HG03060 (cell line): Measurements from ENCODE around the gene OCA2.

ENCODE experiments used
- ATAC-seq: cut with Tn5 transposase; IDR thresholded peaks from one replicate; pipeline ENCODE4 v1.9.1; 2021; ENCODE audit warnings: low read depth, moderate number of reproducible peaks; ENCODE audit not compliant: unreplicated experiment

Gene OCA2

GRCh38 chr15:27894645-27895044 is 204.5 kb downstream of the OCA2 start:
- ATAC-seq = no peak

- no peak for ATAC-seq
These were observed 209.9 kb downstream of the OCA2 start for GRCh38 chr15:27889258-27889657.

- no peak for ATAC-seq
These were observed 213.9 kb downstream of the OCA2 start for GRCh38 chr15:27885201-27885600.

GRCh38 chr15:27884726-27885125 is 214.4 kb downstream of the OCA2 start:
- ATAC-seq = no peak

GRCh38 chr15:27878841-27879240 is 220.3 kb downstream of the OCA2 start:
- no peak for ATAC-seq

DNA sequence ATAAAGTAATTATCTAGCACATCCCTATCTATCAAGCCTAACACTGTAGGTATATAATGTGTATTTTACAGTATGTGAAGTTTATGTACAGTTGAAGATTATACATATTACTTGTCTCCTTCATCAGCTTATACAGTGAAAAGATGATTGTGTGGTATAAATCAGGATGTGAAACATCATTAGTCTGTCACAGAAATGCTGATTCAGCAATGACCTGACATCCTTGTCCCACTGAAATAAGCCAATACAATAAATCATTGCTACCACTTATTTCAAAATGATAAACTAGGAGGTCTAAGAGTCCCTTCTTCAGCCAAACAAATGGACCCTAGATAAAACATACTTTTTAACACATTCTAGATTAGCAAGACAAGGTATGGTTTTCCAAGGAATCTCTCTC is 225.3 kb downstream of the OCA2 start:
- no peak for ATAC-seq

DNA sequence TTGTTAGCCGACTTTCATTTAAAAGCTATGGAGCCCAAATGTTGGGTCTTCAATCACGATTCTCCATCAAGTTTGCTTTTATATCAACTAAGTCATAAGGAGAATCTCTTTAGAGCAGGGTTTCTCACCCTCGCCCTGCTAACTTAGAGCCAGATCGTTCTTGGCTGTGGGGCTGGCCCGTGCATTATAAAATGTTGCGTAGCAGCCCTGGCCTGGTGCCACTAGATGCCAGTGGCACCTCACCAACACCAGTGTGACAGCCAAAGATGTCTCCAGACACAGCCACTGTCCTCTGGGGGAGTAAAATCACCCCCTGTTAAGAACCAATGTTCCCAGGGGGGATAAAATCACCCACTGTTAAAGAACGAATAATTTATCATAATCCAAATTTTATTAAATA is 226.1 kb downstream of the OCA2 start:
- no peak for ATAC-seq

DNA sequence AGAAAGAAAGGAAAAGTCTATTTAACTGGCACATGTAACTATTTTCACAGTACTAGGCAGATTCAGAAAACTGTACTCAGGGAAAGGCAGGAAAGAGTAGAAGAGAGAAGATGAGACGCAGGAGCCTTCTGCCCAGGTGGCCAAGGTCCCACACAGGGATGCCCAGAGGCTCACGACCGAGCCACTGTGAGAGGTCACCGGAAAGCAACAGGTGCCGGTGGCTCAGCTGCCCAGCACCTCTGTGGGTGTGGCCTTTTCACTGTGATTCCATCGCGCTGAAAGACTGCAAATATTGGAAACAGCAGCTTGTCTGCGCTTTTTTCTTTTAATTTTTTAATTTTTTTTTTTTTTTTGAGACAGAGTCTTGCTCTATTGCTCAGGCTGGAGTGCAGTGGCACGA is 226.8 kb downstream of the OCA2 start:
- ATAC-seq = no peak

GRCh38 chr15:27871902-27872260 is 227.2 kb downstream of the OCA2 start:
- ATAC-seq = no peak

- ATAC-seq = no peak
These were observed 227.8 kb downstream of the OCA2 start for GRCh38 chr15:27871078-27871901.

GRCh38 chr15:27870320-27870719 is 228.8 kb downstream of the OCA2 start:
- ATAC-seq = no peak

GRCh38 chr15:27869697-27870281 is 229.3 kb downstream of the OCA2 start:
- no peak for ATAC-seq

GRCh38 chr15:27868828-27869404 is 230.2 kb downstream of the OCA2 start:
- no peak for ATAC-seq

- no peak for ATAC-seq
These were observed 231.3 kb downstream of the OCA2 start for GRCh38 chr15:27867861-27868260.

DNA sequence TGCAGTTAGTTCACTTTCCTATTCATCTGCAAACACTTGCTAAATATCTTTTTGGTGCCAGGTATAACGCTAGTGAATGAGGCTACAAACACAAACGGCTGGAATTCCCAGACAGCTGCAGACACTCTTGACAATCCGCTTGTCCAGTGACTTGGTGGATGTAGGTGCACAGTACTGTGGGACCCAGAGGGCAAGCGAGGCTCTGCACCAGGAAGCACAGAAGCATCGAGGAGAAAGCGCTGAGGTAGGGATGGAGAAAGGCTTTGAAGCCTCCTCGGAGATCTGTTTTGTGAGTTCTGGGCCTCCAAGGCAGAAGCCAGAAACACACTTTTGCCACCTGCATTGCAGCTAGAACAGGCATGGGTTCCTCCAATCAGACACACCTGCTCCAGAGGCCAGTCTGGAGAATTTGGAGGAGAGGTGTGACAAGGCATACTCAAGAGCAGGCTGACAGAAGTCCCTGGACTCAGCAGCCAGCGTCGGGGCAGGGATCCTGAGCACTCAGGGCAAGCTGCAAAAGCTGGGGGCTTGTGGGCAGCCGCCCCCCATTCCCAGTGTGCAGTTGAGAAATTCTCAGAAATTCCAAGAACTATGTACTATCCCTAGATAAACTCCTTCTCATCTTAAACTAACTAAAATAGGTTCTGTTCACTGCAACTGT is 232.5 kb downstream of the OCA2 start:
- no peak for ATAC-seq

GRCh38 chr15:27865926-27866325 is 233.2 kb downstream of the OCA2 start:
- no peak for ATAC-seq

DNA sequence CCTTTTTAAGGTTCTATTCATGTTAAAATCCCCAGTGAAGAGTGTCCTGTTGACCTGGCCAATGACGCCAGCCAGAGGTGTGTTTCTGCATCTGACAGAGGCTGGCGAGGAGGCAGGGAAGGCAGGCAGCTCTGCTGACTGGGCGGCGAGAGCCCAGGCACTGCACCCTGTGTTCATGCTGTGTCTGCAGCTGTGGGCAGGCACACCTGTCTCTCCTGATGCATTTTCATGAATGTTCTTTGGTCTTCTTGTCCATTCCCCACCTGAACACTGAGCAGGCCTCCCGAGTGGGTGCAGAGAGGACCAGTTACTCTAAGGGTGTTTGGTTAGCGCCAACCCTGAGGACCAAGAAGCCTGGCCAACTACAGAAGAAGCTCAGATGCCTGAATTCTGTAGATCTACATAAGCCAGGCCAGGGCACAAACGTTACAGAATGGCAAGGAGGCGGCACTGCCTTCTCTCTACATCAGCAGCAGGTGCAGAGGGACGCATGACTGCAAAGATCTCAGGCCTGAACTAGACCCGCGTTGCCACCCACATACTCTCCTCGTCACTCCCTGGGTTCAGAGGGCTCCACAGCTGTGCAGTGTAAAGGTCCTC is 233.7 kb downstream of the OCA2 start:
- no peak for ATAC-seq

DNA sequence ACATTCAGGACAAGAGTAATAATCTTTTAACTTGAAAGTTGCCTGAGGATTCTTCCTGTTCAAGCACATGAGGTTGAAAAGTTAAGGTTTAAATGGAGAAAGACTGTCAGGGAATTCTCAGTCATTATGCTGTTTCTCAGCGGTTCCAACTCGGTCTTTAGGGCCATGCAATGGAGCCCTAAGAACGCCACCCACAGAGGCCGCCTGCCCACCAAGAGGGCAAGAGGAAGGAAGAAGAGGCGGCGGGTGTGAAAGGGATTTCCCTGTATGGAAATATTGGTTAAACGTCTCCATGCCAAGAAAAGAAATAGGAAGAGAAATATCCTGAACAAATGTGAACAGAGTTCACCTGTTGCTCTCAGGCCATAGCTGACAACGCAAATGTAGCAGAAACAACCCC is 234.4 kb downstream of the OCA2 start:
- no peak for ATAC-seq

DNA sequence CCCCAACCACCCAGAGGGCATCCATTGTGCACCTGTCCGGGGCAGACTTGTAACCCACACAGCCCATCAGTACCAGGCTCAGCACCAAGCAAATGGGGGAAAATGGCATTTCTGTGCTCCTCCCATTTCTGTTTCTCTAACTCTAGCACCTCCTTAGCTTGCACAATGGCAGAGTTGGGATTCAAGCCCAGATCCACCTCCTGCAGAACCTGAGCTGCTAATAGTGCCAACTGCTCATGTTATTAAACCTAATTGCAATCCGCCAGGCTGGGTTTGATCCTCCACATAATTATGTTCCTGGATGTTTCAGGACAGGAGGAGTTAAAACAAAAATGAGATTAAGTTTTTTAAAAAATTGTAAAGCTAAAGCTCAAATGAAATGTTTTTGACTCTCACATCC is 235.0 kb downstream of the OCA2 start:
- no peak for ATAC-seq

GRCh38 chr15:27863000-27863399 is 236.1 kb downstream of the OCA2 start:
- no peak for ATAC-seq

DNA sequence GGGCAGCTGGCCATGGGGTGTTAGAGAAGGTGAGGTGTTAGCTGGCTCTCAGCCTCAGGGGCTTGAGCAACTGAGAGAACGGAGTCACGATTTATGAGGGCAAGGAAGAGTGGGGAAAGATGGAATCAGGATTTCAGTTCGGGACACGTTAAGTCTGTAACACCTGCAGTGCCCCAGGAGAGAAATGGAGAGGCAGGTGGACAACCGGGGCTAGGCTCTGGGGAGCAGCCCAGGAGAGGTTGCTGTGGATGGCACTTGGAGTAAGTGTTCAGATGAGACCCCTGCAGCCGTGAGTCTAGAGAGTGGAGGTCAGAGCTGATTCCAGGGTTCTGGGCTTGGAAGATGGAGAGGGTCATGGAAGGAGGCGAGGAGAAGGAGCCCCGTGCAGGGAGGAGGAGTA is 237.9 kb downstream of the OCA2 start:
- ATAC-seq = no peak
